ENCODE data around the gene LRRC17.

- TF ChIP-seq CTCF (IDR thresholded peaks at IDR 0.05) (no peak), POLR2A (IDR thresholded peaks at IDR 0.05) (no peak)
Observed at GRCh38 chr7:102913826-102914225, 1.0 kb downstream of the LRRC17 start.
